ENCODE data around the gene CCDC186. TPM values are rescaled to one million over a fixed set of nuclear protein-coding genes. Genes with fewer than 3 reads are reported as not detected.

CCDC186 gene
- polyA plus RNA-seq, 1 of the 3 experiments (the other 2 are of a cell fraction): 1.3 TPM

DNA sequence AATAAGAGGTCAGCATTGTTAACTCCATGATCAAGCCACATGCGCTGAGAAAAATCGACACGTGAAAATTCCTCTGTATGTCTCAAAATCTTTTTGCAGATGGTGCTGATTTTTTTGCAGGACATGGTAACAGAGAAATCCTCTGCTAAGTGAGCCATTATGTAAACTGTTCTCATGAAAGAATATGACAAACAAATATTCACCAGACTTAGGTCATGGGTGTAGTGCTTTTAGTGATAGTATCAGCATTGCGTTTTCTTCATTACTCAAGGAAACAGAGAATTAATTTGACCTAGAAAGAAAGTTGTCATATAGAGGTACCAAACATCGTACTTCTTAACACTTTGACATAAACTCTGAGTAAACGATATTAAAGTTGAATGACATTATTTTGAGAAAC, 95.7 kb downstream of the CCDC186 start (continued):
- TF ChIP-seq RXRA (IDR thresholded peaks at IDR 0.05; ENCODE audit: borderline replicate concordance, low read depth) (no peak), RAD21 (IDR thresholded peaks at IDR 0.05; ENCODE audit: low read length) (no peak)

DNA sequence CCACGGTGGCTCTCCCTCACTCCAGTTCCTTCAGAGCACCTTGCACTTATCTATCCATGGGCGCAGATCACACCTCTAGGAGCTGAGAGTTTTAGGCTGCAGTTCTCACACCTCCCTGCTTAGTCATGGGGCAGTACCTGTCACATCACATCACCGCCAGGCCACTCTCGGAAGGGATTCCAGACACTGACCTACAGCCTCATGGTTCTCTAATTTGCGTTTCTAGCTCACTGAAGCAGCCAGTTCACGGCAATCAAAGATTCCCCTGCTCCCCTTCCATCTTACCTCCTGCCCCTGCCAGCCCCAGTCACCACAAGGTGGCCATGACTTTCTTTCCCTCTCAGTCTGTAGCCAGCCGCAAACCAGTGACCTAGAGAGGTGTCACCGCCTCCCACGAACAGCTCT, 96.2 kb downstream of the CCDC186 start:
- no peaks in the 10 kb centered on the region for H3K9me2 ChIP-seq

DNA sequence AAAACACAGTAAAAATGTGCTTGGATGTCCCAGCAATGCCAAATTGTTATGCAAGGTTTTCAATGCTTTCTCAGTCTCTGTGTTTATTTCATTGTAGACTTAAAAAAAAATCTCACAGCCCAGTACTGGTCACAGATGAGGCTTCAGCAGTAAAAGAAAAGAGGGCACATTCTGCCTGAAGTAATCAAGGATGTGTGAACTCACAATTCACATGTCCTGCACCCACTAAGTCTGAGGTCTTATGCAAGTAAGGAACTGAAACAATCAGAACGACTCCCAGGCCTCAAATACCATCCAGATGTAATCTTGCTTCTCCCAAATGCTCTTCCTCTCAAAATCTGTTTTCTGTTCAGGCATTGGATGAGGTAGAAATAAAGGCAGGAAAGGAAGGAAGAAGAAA, 96.7 kb downstream of the CCDC186 start:
- Histone ChIP-seq H3K27ac (ENCODE audit: low read depth in 2 of 2, low read length in 1 of 2) (no peak overlapping the region), H3K9me3 (no peaks in the 10 kb centered on the region), H3K79me2 (ENCODE audit: insufficient read depth) (no peaks in the 10 kb centered on the region), H3F3A (replicated peaks; ENCODE audit: insufficient read depth) (no peaks in the 10 kb centered on the region), H3K4me3 (ENCODE audit: low read depth in 2 of 2, low read length in 1 of 2) (no peak overlapping the region), H4K20me1 (ENCODE audit: insufficient read depth) (no peaks in the 10 kb centered on the region), H3K9ac (no peak overlapping the region), H3K4me1 (ENCODE audit: control insufficient read depth in 1 of 2, insufficient read depth in 2 of 2, low read depth in 1 of 2, low read length in 1 of 2) (no peaks in the 10 kb centered on the region), H3K27me3 (ENCODE audit: insufficient read depth) (no peaks in the 10 kb centered on the region), H3K4me2 (no peak overlapping the region), H2AFZ (ENCODE audit: low read depth) (no peak overlapping the region), H3K36me3 (replicated peaks in 1 of 2; ENCODE audit: control insufficient read depth in 1 of 2, insufficient read depth in 2 of 2, low read length in 1 of 2) (no peaks in the 10 kb centered on the region), H3K9me2 (no peaks in the 10 kb centered on the region)
- TF ChIP-seq TCF12 (IDR thresholded peaks at IDR 0.05): no peak
- TF ChIP-seq NFIC (IDR thresholded peaks at IDR 0.05; ENCODE audit: borderline replicate concordance): no peak
- TF ChIP-seq, protein P1, sequence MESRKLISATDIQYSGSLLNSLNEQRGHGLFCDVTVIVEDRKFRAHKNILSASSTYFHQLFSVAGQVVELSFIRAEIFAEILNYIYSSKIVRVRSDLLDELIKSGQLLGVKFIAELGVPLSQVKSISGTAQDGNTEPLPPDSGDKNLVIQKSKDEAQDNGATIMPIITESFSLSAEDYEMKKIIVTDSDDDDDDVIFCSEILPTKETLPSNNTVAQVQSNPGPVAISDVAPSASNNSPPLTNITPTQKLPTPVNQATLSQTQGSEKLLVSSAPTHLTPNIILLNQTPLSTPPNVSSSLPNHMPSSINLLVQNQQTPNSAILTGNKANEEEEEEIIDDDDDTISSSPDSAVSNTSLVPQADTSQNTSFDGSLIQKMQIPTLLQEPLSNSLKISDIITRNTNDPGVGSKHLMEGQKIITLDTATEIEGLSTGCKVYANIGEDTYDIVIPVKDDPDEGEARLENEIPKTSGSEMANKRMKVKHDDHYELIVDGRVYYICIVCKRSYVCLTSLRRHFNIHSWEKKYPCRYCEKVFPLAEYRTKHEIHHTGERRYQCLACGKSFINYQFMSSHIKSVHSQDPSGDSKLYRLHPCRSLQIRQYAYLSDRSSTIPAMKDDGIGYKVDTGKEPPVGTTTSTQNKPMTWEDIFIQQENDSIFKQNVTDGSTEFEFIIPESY (IDR thresholded peaks at IDR 0.05; ENCODE audit: borderline replicate concordance, low read depth): no peak
- TF ChIP-seq TEAD4 (IDR thresholded peaks at IDR 0.05; ENCODE audit: borderline replicate concordance, insufficient read depth): no peak
- TF ChIP-seq GATA2 (CRISPR knock-in tag; IDR thresholded peaks at IDR 0.05): no peak
- no peak for TF ChIP-seq GABPA (IDR thresholded peaks at IDR 0.05; ENCODE audit: low read depth)
- TF ChIP-seq, protein P2, sequence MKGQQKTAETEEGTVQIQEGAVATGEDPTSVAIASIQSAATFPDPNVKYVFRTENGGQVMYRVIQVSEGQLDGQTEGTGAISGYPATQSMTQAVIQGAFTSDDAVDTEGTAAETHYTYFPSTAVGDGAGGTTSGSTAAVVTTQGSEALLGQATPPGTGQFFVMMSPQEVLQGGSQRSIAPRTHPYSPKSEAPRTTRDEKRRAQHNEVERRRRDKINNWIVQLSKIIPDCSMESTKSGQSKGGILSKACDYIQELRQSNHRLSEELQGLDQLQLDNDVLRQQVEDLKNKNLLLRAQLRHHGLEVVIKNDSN (IDR thresholded peaks at IDR 0.05; ENCODE audit: borderline replicate concordance, low read depth): no peak
- no peak for TF ChIP-seq EP300 (IDR thresholded peaks at IDR 0.05; ENCODE audit: borderline replicate concordance in 1 of 2, low read depth in 1 of 2, low read length in 1 of 2)
- TF ChIP-seq, protein P3, sequence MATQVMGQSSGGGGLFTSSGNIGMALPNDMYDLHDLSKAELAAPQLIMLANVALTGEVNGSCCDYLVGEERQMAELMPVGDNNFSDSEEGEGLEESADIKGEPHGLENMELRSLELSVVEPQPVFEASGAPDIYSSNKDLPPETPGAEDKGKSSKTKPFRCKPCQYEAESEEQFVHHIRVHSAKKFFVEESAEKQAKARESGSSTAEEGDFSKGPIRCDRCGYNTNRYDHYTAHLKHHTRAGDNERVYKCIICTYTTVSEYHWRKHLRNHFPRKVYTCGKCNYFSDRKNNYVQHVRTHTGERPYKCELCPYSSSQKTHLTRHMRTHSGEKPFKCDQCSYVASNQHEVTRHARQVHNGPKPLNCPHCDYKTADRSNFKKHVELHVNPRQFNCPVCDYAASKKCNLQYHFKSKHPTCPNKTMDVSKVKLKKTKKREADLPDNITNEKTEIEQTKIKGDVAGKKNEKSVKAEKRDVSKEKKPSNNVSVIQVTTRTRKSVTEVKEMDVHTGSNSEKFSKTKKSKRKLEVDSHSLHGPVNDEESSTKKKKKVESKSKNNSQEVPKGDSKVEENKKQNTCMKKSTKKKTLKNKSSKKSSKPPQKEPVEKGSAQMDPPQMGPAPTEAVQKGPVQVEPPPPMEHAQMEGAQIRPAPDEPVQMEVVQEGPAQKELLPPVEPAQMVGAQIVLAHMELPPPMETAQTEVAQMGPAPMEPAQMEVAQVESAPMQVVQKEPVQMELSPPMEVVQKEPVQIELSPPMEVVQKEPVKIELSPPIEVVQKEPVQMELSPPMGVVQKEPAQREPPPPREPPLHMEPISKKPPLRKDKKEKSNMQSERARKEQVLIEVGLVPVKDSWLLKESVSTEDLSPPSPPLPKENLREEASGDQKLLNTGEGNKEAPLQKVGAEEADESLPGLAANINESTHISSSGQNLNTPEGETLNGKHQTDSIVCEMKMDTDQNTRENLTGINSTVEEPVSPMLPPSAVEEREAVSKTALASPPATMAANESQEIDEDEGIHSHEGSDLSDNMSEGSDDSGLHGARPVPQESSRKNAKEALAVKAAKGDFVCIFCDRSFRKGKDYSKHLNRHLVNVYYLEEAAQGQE (IDR thresholded peaks at IDR 0.05; ENCODE audit: low read depth, low read length): no peak
- TF ChIP-seq RXRA (IDR thresholded peaks at IDR 0.05; ENCODE audit: borderline replicate concordance, low read depth): no peak
- TF ChIP-seq FOSL2 (IDR thresholded peaks at IDR 0.05; ENCODE audit: borderline replicate concordance, low read depth): no peak
- TF ChIP-seq RAD21 (IDR thresholded peaks at IDR 0.05; ENCODE audit: low read length): no peak
- TF ChIP-seq MXI1 (IDR thresholded peaks at IDR 0.05; ENCODE audit: low read depth, low read length): no peak
- no peak for TF ChIP-seq TAF1 (IDR thresholded peaks at IDR 0.05; ENCODE audit: borderline replicate concordance, low read depth, low read length)
- TF ChIP-seq FOXM1 (IDR thresholded peaks at IDR 0.05; ENCODE audit: low read depth): no peak
- no peak for TF ChIP-seq JUND (IDR thresholded peaks at IDR 0.05)
- TF ChIP-seq YY1 (IDR thresholded peaks at IDR 0.05; ENCODE audit: low read depth): no peak
- no peak for TF ChIP-seq SMC3 (IDR thresholded peaks at IDR 0.05; ENCODE audit: low read depth, low read length)
- DNase-seq: no peak
- ChIA-PET CTCF (interaction anchor here (1.0 kb wide), 1 partner anchor 17 kb away, joined by 3 read pairs; no protein-coding TSS in a partner anchor), POLR2A (no interaction called here)
- WGBS (ENCODE audit: low lambda C conversion rate): 31% methylated on average over 1 of the region's 1 CpG

More for the DNA sequence above, 96.2 kb downstream of the CCDC186 start:
- no peak overlapping the region for H3K4me2 ChIP-seq
- no peak overlapping the region for H3K9ac ChIP-seq
- no peaks in the 10 kb centered on the region for H3K27me3 ChIP-seq (ENCODE audit: insufficient read depth)
- TF ChIP-seq EZH2phosphoT487 (IDR thresholded peaks at IDR 0.05; ENCODE audit: borderline replicate concordance, low read depth) (no peak), NRF1 (IDR thresholded peaks at IDR 0.05; ENCODE audit: low read depth, low read length) (no peak), TEAD4 (IDR thresholded peaks at IDR 0.05; ENCODE audit: borderline replicate concordance, insufficient read depth) (no peak), FOSL2 (IDR thresholded peaks at IDR 0.05; ENCODE audit: borderline replicate concordance, low read depth) (no peak), POLR2AphosphoS5 (IDR thresholded peaks at IDR 0.05; ENCODE audit: low read depth, low read length) (no peak), MXI1 (IDR thresholded peaks at IDR 0.05; ENCODE audit: low read depth, low read length) (no peak), SIN3A (IDR thresholded peaks at IDR 0.05; ENCODE audit: borderline replicate concordance, low read depth, low read length) (no peak), RAD21 (IDR thresholded peaks at IDR 0.05; ENCODE audit: low read length) (no peak)
- H3K36me3 ChIP-seq (replicated peaks in 1 of 2; ENCODE audit: control insufficient read depth in 1 of 2, insufficient read depth in 2 of 2, low read length in 1 of 2): no peaks in the 10 kb centered on the region
- no peaks in the 10 kb centered on the region for H3K79me2 ChIP-seq (ENCODE audit: insufficient read depth)
- no peaks in the 10 kb centered on the region for H3K4me1 ChIP-seq (ENCODE audit: control insufficient read depth in 1 of 2, insufficient read depth in 2 of 2, low read depth in 1 of 2, low read length in 1 of 2)
- no peak overlapping the region for H2AFZ ChIP-seq (ENCODE audit: low read depth)
- H3F3A ChIP-seq (replicated peaks; ENCODE audit: insufficient read depth): no peaks in the 10 kb centered on the region
- ChIA-PET CTCF (interaction anchor here (1.0 kb wide), 1 partner anchor 17 kb away, joined by 3 read pairs; no protein-coding TSS in a partner anchor), POLR2A (no interaction called here)
- DNase-seq: no peak
- WGBS (ENCODE audit: low lambda C conversion rate): 65% methylated on average over 9 of the region's 9 CpGs
- H3K4me3 ChIP-seq (ENCODE audit: low read depth in 2 of 2, low read length in 1 of 2): no peak overlapping the region
- no peaks in the 10 kb centered on the region for H4K20me1 ChIP-seq (ENCODE audit: insufficient read depth)
- H3K27ac ChIP-seq (ENCODE audit: low read depth in 2 of 2, low read length in 1 of 2): no peak overlapping the region
- H3K9me3 ChIP-seq: no peaks in the 10 kb centered on the region
